Left lung (tissue), 10 donors: ENCODE results near the gene BBS9. TPM values are rescaled to one million over a fixed set of nuclear protein-coding genes. Genes with fewer than 3 reads are reported as not detected.
"Not testable (repeated sequence)": the region's sequence is repeated elsewhere in the genome, so short reads cannot be mapped to it uniquely, and the experiment has no call there.

Source experiments
- ATAC-seq: fragments of 200-7000 bp; cut with Tn5 transposase; one replicate; pipeline ENCODE4 v1.9.1; 2020; ENCODE audit warnings: moderate library complexity
- DNase-seq, 4 donors: peaks; one replicate each; pipeline ENCODE4 v3.0.0-alpha.2; 2013 to 2020
- H3K27ac ChIP-seq, 2 donors: fragments of 200-600 bp; sonication (generic) in 1 of 2; one replicate each; pipeline versions ENCODE4 v1.5.0 to v1.8.0; 2020 to 2021
- H3K27me3 ChIP-seq, 2 donors: fragments of 200-600 bp; sonication (generic) in 1 of 2; one replicate each; pipeline versions ENCODE4 v1.5.0 to v1.8.0; 2020 to 2021
- H3K36me3 ChIP-seq, 2 donors: fragments of 200-600 bp; sonication (generic) in 1 of 2; one replicate each; pipeline versions ENCODE4 v1.5.0 to v1.8.0; 2020 to 2021
- H3K4me1 ChIP-seq, 2 donors: fragments of 200-600 bp; one replicate each; pipeline ENCODE4 v1.8.0; 2021
- H3K4me3 ChIP-seq, 2 donors: fragments of 200-600 bp; sonication (generic) in 1 of 2; one replicate each; pipeline versions ENCODE4 v1.5.0 to v1.8.0; 2020 to 2021; ENCODE audit warnings: mild to moderate bottlenecking in 1 of 2
- H3K9me3 ChIP-seq, 2 donors: fragments of 200-600 bp; sonication (generic) in 1 of 2; one replicate each; pipeline versions ENCODE4 v1.5.0 to v1.8.0; 2020 to 2021
- intact Hi-C, 2 donors: fragments of 100-400 bp; cut with DNase I; formaldehyde crosslinking; loops; one replicate each; pipeline versions ENCODE4 v1.11.2 to v1.14.2; 2022
- polyA plus RNA-seq, 6 donors: library from polyadenylated mRNA; unstranded; fragments of 120-200 nt; gene quantifications; one replicate each; pipeline ENCODE4 v1.2.1, GENCODE V29; 2013; ENCODE audit not compliant: insufficient read length in 6 of 6
- total RNA-seq, 2 donors: library from RNA; stranded (reverse); fragmentation: NEBNext Ultra II Directional; extraction: Animal tissue kit (Norgen Biotek cat#: 25700); gene quantifications; one replicate each; pipeline ENCODE4 v1.2.1, GENCODE V29; 2021
- TF ChIP-seq, protein P1 (sequence below), 2 donors: fragments of 200-600 bp; sonication (generic) in 1 of 2; IDR thresholded peaks; one replicate each; pipeline versions ENCODE4 v1.5.0 to v1.8.0; 2021; ENCODE audit warnings: antibody characterized with exemption in 2 of 2
- donor health status: DM: no; HTN: yes; CAD: no.
- donor health status: DM: no; HTN: no; CAD: no.

Gene BBS9
- total and polyA plus RNA-seq, 8 donors, result 14.5 to 25.1 (median 19.1) TPM

DNA sequence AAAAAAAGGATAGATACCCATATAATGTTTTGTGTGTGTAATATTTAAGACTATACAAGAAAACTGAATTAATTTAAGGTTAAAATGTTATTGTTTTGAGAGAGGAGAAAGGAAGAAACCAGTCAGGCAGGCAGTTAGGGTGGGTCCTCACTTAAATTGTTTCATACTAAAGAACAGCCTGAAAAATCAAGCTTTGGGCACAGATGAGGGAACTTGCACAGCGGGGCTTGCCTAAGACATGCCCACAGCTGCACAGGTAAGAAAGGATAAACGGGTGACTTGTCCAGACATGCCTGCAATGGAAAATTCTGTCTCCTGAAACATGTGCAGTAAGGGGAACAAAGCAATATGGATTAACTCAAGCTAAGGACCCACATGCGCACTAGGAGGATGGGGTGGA lies 158.4 kb downstream of the BBS9 start:
- Histone ChIP-seq H3K36me3 (no peaks in the 10 kb centered on the region), H3K27me3 (no peaks in the 10 kb centered on the region), H3K4me3 (no peak overlapping the region), H3K4me1 (no peaks in the 10 kb centered on the region), H3K27ac (no peak overlapping the region), H3K9me3 (peaks cover 0 to 17% of the 10 kb centered on the region in 2 donors)
- intact Hi-C loops, result no loop called here
- DNase-seq (no peak), ATAC-seq (no peak)
- TF ChIP-seq, protein P1, sequence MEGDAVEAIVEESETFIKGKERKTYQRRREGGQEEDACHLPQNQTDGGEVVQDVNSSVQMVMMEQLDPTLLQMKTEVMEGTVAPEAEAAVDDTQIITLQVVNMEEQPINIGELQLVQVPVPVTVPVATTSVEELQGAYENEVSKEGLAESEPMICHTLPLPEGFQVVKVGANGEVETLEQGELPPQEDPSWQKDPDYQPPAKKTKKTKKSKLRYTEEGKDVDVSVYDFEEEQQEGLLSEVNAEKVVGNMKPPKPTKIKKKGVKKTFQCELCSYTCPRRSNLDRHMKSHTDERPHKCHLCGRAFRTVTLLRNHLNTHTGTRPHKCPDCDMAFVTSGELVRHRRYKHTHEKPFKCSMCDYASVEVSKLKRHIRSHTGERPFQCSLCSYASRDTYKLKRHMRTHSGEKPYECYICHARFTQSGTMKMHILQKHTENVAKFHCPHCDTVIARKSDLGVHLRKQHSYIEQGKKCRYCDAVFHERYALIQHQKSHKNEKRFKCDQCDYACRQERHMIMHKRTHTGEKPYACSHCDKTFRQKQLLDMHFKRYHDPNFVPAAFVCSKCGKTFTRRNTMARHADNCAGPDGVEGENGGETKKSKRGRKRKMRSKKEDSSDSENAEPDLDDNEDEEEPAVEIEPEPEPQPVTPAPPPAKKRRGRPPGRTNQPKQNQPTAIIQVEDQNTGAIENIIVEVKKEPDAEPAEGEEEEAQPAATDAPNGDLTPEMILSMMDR (IDR thresholded peaks at IDR 0.05), result no peak

DNA sequence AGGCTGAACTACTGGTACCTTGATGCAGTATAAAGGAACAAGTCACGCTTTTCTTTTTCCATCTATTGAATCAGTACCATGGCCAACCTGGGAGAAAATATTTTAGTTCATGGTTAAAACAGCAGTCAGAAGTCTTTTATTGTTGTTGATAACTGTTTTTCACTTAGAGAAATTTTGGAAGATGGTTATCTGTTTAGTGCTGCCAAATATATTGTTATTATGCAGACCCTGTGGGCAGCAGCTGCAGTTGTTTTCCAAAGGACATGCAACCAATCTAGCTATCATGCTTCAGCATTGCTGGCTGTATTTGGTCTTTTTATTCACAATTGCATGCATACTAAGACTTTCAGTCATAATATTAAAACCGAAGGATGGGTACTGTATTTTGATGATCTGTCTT lies 169.5 kb downstream of the BBS9 start:
- TF ChIP-seq, protein P1 (IDR thresholded peaks at IDR 0.05), result no peak
- Histone ChIP-seq H3K4me1 (no peaks in the 10 kb centered on the region), H3K27me3 (no peaks in the 10 kb centered on the region), H3K9me3 (peaks cover 0 to 42% of the 10 kb centered on the region in 2 donors), H3K4me3 (no peak overlapping the region), H3K27ac (no peak overlapping the region), H3K36me3 (peaks cover 0 to 2% of the 10 kb centered on the region in 2 donors)
- intact Hi-C loops, result no loop called here
- ATAC-seq (no peak), DNase-seq (no peak)

DNA sequence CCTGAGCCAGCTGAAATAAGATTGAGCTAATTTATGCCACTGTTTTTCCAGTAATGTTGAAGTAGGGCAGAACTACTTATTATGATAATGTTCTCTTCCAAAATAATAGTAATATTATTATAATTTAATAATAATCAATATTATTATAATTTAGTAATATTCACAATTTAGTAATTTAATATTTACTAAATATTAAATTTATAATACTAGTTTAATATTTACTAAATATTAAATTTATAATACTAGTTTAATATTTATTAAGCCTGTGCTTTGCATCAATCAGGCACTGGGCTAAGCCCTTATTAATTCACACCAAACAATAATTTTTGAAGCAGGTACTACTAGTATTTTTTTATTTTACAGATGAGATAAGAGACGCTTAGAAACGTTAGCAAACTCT lies 170.1 kb downstream of the BBS9 start:
- DNase-seq (no peak), ATAC-seq (no peak)
- Histone ChIP-seq H3K4me1 (no peaks in the 10 kb centered on the region), H3K36me3 (peaks cover 0 to 2% of the 10 kb centered on the region in 2 donors), H3K9me3 (peaks cover 0 to 42% of the 10 kb centered on the region in 2 donors), H3K27ac (no peak overlapping the region), H3K27me3 (no peaks in the 10 kb centered on the region), H3K4me3 (no peak overlapping the region)
- intact Hi-C loops, result no loop called here
- TF ChIP-seq, protein P1 (IDR thresholded peaks at IDR 0.05), result no peak

DNA sequence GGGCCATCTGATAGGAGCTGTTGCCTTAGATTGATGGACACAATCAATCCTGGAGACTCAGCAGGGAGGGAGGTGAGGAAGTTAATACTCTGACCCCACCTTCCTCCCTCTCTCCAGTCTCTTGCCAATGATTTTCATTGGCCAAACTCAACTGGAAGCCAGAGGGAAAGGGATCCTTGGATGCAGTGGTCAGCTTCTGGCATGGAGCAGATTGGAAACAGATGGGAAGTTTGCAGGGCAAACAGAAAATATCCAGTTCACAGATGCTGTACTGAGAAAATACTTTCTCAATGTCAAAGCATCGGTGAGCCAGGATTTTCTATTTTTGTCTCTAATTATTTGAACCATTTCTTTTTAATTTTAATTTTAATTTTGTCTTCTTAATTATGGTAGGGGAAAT lies 170.8 kb downstream of the BBS9 start:
- Histone ChIP-seq H3K4me1 (no peaks in the 10 kb centered on the region), H3K9me3 (peaks cover 0 to 45% of the 10 kb centered on the region in 2 donors), H3K27ac (no peak overlapping the region), H3K36me3 (peaks cover 0 to 2% of the 10 kb centered on the region in 2 donors), H3K4me3 (no peak overlapping the region), H3K27me3 (no peaks in the 10 kb centered on the region)
- TF ChIP-seq, protein P1 (IDR thresholded peaks at IDR 0.05), result no peak
- DNase-seq (no peak), ATAC-seq (no peak)
- intact Hi-C loops, result no loop called here

DNA sequence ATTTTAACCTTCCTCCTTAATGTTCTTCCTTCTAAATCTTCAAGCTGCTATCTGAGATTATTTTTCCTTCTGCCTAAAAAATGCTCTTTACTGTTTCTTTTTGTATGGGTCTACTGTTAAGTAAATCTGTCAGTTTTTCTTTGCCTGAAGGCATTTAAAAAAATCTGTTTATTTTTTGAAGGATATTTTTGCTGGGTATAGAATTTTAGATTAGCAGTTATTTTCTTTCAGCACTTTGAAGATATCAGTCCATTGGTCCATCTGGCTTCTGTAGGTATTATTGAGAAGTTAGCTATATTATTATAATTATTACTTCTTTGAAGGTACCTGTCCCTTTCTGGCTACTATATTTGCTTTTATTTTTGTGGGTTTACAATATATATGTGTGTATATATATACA lies 171.4 kb downstream of the BBS9 start:
- intact Hi-C loops, result no loop called here
- Histone ChIP-seq H3K27ac (no peak overlapping the region), H3K4me1 (no peaks in the 10 kb centered on the region), H3K4me3 (no peak overlapping the region), H3K27me3 (no peaks in the 10 kb centered on the region), H3K36me3 (peaks cover 0 to 2% of the 10 kb centered on the region in 2 donors), H3K9me3 (peaks cover 0 to 45% of the 10 kb centered on the region in 2 donors)
- TF ChIP-seq, protein P1 (IDR thresholded peaks at IDR 0.05), result no peak
- no peak for ATAC-seq
- DNase-seq, result no peak

DNA sequence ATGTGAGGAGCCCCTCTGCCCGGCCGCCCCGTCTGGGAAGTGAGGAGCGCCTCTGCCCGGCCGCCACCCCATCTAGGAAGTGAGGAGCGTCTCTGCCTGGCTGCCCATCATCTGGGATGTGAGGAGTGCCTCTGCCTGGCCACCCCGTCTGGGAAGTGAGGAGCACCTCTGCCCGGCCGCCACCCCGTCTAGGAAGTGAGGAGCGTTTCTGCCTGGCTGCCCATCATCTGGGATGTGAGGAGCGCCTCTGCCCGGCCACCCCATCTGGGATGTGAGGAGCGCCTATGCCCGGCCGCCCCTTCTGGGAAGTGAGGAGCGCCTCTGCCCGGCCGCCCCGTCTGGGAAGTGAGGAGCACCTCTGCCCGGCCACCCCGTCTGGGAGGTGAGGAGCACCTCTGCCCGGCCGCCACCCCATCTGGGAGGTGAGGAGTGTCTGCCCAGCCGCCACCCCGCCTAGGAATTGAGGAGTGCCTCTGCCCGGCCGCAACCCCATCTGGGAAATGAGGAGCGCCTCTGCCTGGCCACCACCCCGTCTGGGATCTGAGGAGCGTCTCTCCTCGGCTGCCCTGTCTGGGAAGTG lies 174.7 kb downstream of the BBS9 start:
- not testable (repeated sequence) for H3K4me1 ChIP-seq

More for the DNA sequence above, 174.7 kb downstream of the BBS9 start:
- H3K27me3 ChIP-seq, intact Hi-C loops, H3K36me3 ChIP-seq, H3K27ac ChIP-seq, ATAC-seq, H3K4me3 ChIP-seq: not testable (repeated sequence)
- H3K9me3 ChIP-seq, result peaks cover 0 to 45% of the 10 kb centered on the region in 2 donors
- peak in 1 of 4 donors; percentile 47 for DNase-seq
